GM12872 (cell line): ENCODE data around the gene PRUNE2.

Experiments
- TF ChIP-seq, protein P1 (sequence below): IDR thresholded peaks from 3 replicates; pipeline ENCODE4 v1.5.1; 2011; ENCODE audit warnings: low read depth, mild to moderate bottlenecking, low read length, moderate library complexity; ENCODE audit not compliant: insufficient read depth

The PRUNE2 gene

GRCh38 chr9:76900884-76901440 lies 5.0 kb downstream of the PRUNE2 start:
- TF ChIP-seq, protein P1, sequence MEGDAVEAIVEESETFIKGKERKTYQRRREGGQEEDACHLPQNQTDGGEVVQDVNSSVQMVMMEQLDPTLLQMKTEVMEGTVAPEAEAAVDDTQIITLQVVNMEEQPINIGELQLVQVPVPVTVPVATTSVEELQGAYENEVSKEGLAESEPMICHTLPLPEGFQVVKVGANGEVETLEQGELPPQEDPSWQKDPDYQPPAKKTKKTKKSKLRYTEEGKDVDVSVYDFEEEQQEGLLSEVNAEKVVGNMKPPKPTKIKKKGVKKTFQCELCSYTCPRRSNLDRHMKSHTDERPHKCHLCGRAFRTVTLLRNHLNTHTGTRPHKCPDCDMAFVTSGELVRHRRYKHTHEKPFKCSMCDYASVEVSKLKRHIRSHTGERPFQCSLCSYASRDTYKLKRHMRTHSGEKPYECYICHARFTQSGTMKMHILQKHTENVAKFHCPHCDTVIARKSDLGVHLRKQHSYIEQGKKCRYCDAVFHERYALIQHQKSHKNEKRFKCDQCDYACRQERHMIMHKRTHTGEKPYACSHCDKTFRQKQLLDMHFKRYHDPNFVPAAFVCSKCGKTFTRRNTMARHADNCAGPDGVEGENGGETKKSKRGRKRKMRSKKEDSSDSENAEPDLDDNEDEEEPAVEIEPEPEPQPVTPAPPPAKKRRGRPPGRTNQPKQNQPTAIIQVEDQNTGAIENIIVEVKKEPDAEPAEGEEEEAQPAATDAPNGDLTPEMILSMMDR = no peak

GRCh38 chr9:76898786-76899185 lies 7.1 kb downstream of the PRUNE2 start:
- TF ChIP-seq, protein P1 = no peak

- TF ChIP-seq, protein P1 = no peak
Observed at GRCh38 chr9:76897804-76898525, 7.9 kb downstream of the PRUNE2 start.

DNA sequence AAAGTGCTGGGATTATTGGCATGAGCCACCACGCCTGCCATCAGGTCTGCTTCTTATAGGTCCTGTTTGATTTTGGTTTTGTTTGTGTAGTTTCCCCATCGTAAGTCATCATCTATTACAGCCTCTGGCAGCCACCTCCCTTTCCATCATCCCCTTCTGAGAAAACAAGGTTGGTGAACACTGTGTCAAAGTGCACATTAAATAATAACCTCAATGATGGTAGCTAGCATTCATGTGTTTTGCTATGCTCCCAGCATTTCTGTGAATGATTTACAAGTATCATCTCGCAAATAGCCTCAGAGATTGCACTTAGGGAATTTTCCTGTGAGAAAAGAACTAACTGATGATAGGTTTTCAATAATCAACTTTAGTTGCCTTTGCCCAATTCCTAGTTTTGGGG lies 9.9 kb downstream of the PRUNE2 start:
- TF ChIP-seq, protein P1 = no peak

DNA sequence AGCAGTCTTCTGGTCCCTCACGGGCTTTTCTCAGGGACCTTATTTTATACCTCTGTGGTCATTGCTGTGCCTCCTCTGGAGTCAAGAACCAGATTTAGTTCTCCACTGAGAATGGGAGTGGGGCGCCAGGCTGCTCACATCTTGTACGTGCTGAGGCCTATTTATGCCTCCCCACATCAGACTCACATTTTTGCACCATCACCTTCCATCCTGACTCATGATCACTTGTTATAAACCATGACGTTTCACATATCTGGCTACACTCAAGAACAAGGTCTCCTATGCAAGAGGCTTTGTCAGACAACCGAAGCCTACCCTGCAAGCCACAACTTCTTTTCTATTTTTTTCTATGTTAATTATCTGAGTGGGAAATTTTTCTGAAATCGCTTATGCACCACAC lies 10.7 kb downstream of the PRUNE2 start:
- TF ChIP-seq, protein P1 = no peak

- TF ChIP-seq, protein P1 = no peak
Observed at GRCh38 chr9:76894198-76894597, 11.7 kb downstream of the PRUNE2 start.

DNA sequence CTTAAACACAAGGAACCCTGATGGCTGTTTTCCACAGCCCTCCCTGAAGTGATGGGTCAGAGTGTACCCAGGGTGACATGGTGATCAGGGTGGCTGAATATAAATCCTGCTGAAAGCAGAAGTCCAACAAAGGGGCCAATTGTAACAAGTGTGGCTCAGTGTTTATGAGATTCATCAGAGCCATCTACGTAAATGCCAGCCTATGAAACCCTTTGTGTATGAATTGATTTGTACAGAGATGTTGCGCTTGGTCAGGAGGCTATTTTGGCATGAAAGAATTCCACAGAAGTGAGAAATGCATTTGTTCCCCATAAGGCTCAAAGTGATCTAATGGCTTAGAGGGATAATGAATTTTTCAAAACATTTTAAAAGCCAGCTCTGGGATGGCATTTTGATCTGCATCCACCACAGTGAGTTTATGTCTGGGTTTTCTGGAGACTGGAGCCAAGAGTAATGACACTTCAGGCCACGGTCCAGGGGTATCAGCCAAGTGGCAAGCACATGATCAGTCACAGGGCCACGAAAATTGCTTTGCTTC lies 12.4 kb downstream of the PRUNE2 start:
- TF ChIP-seq, protein P1 = no peak
